Thyroid gland (tissue), 4 donors: Measurements from ENCODE around the gene PCDHA8.

Source experiments
- POLR2A ChIP-seq, 2 donors: fragments of 450-650 bp; IDR thresholded peaks; one replicate each; pipeline ENCODE4 v1.6.1; 2017; ENCODE audit warnings: antibody characterized with exemption in 2 of 2, mild to moderate bottlenecking in 2 of 2, moderate library complexity in 1 of 2
- TF ChIP-seq, protein P1 (sequence below), 6 experiments: fragments of 200-600 bp in 3 of 6; fragments of 450-650 bp in 3 of 6; sonication (generic) in 3 of 6; IDR thresholded peaks; one replicate each; pipeline ENCODE4 v1.5.1; 2016 to 2019; ENCODE audit warnings: antibody characterized with exemption in 6 of 6, mild to moderate bottlenecking in 2 of 6, inconsistent platforms in 1 of 6, moderate library complexity in 1 of 6

DNA sequence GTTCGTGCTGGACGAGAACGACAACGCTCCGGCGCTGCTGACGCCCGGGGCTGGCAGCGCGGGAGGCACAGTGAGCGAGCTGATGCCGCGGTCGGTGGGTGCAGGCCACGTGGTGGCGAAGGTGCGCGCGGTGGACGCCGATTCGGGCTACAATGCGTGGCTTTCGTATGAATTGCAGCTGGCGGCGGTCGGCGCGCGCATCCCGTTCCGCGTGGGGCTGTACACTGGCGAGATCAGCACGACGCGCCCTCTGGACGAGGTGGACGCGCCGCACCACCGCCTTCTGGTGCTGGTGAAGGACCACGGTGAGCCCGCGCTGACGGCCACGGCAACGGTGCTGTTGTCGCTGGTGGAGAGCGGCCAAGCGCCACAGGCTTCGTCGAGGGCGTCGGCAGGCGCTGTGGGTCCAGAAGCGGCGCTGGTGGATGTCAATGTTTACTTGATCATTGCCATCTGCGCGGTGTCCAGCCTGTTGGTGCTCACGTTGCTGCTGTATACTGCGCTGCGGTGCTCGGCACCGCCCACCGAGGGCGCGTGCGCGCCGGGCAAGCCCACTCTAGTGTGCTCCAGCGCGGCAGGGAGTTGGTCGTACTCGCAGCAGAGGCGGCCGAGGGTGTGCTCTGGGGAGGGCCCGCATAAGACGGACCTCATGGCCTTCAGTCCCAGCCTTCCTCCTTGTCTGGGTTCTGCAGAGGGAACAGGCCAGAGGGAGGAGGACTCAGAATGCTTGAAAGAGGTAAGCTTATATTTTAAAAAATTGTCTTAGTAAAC, 43.1 kb downstream of the PCDHA8 start:
- TF ChIP-seq, protein P1, sequence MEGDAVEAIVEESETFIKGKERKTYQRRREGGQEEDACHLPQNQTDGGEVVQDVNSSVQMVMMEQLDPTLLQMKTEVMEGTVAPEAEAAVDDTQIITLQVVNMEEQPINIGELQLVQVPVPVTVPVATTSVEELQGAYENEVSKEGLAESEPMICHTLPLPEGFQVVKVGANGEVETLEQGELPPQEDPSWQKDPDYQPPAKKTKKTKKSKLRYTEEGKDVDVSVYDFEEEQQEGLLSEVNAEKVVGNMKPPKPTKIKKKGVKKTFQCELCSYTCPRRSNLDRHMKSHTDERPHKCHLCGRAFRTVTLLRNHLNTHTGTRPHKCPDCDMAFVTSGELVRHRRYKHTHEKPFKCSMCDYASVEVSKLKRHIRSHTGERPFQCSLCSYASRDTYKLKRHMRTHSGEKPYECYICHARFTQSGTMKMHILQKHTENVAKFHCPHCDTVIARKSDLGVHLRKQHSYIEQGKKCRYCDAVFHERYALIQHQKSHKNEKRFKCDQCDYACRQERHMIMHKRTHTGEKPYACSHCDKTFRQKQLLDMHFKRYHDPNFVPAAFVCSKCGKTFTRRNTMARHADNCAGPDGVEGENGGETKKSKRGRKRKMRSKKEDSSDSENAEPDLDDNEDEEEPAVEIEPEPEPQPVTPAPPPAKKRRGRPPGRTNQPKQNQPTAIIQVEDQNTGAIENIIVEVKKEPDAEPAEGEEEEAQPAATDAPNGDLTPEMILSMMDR (IDR thresholded peaks at IDR 0.05): no peak
- TF ChIP-seq POLR2A (IDR thresholded peaks at IDR 0.05): no peak
